HG02763 (cell line): ENCODE measurements around the gene CAGE1.

ENCODE experiments used
- ATAC-seq: cut with Tn5 transposase; IDR thresholded peaks from one replicate; pipeline ENCODE4 v1.9.1; 2021; ENCODE audit warnings: mild to moderate bottlenecking, moderate library complexity; ENCODE audit not compliant: unreplicated experiment

CAGE1 gene

GRCh38 chr6:7312616-7313504 lies 76.7 kb downstream of the CAGE1 start, which contains the start of gene SSR1:
TSS of gene SSR1 (minus strand) at chr6:7313199. CDS start at chr6:7313120, 79 bp downstream.
- ATAC-seq = peak; percentile 97

- ATAC-seq = no peak
These were observed 77.5 kb downstream of the CAGE1 start for GRCh38 chr6:7311917-7312615.

- no peak for ATAC-seq
These were observed 78.4 kb downstream of the CAGE1 start for GRCh38 chr6:7311176-7311575.

- no peak for ATAC-seq
These were observed 80.5 kb downstream of the CAGE1 start for GRCh38 chr6:7309050-7309449.

- ATAC-seq = no peak
These were observed 82.0 kb downstream of the CAGE1 start for GRCh38 chr6:7307533-7307932.

GRCh38 chr6:7304821-7305220 lies 84.7 kb downstream of the CAGE1 start:
- ATAC-seq = no peak

- no peak for ATAC-seq
These were observed 87.8 kb downstream of the CAGE1 start for GRCh38 chr6:7301702-7302101.

GRCh38 chr6:7300926-7301325 lies 88.6 kb downstream of the CAGE1 start:
- no peak for ATAC-seq

GRCh38 chr6:7298113-7298512 lies 91.4 kb downstream of the CAGE1 start:
- ATAC-seq = no peak

- ATAC-seq = no peak
These were observed 92.9 kb downstream of the CAGE1 start for GRCh38 chr6:7296602-7297001.

- ATAC-seq = no peak
These were observed 93.6 kb downstream of the CAGE1 start for GRCh38 chr6:7295916-7296315.

- no peak for ATAC-seq
These were observed 96.8 kb downstream of the CAGE1 start for GRCh38 chr6:7292596-7293255.

GRCh38 chr6:7290079-7290478 lies 99.5 kb downstream of the CAGE1 start:
- no peak for ATAC-seq

- no peak for ATAC-seq
These were observed 104.1 kb downstream of the CAGE1 start for GRCh38 chr6:7285416-7285815.

- no peak for ATAC-seq
These were observed 105.9 kb downstream of the CAGE1 start for GRCh38 chr6:7283676-7284075.

GRCh38 chr6:7282097-7282906 lies 107.2 kb downstream of the CAGE1 start:
- no peak for ATAC-seq
